GM23338 (cell line): ENCODE results near the gene SSNA1.

Experiments used
- CTCF ChIP-seq, 2 experiments: fragments of 200-600 bp in 1 of 2; sonication (generic) in 1 of 2; conservative IDR thresholded peaks; 2 replicates each; pipeline versions ENCODE4 v1.5.1 to v1.6.1; 2016 to 2017; ENCODE audit warnings: antibody characterized with exemption in 2 of 2, low read depth in 2 of 2, mild to moderate bottlenecking in 2 of 2, moderate library complexity in 1 of 2
- JUNB ChIP-seq: IDR thresholded peaks from one replicate; pipeline ENCODE4 v1.6.1; 2016; ENCODE audit warnings: antibody characterized with exemption; ENCODE audit not compliant: unreplicated experiment

GRCh38 chr9:137171149-137171900 lies 17.2 kb upstream of the SSNA1 start:
- no peak for TF ChIP-seq CTCF (conservative IDR thresholded peaks at IDR 0.05; ENCODE audit: low read depth in 2 of 2)
- TF ChIP-seq JUNB = no peak
